ENCODE results near the gene ZNF445.
"Not testable (repeated sequence)": the region's sequence is repeated elsewhere in the genome, so short reads cannot be mapped to it uniquely, and the experiment has no call there.

The ZNF445 gene

GRCh38 chr3:44476181-44476611 is 1.3 kb downstream of the ZNF445 start:
- no peak overlapping the region for H2BK120ac ChIP-seq (ENCODE audit: low read depth, low read length)
- WGBS (ENCODE audit: extremely low coverage, insufficient coverage, low lambda C conversion rate), result no CpG with 5 or more reads among the region's 6 CpGs
- H3K9ac ChIP-seq (ENCODE audit: low read length), result peak overlapping the region; percentile 44
- no peaks in the 10 kb centered on the region for H3K36me3 ChIP-seq (ENCODE audit: control insufficient read depth, insufficient read depth, low read length)
- no peak overlapping the region for H3K27ac ChIP-seq (ENCODE audit: low read depth, low read length)
- H3K79me2 ChIP-seq (ENCODE audit: control insufficient read depth, insufficient read depth, low read length), result peaks cover 16% of the 10 kb centered on the region
- H3K4ac ChIP-seq (ENCODE audit: low read depth, low read length), result no peak overlapping the region
- no peaks in the 10 kb centered on the region for H3K27me3 ChIP-seq (ENCODE audit: insufficient read depth, low read length, poor library complexity)
- DNase-seq, result no peak
- no peak overlapping the region for H3K23ac ChIP-seq (ENCODE audit: low read length)
- H2BK5ac ChIP-seq (ENCODE audit: low read length), result no peak overlapping the region
- peak overlapping the region; percentile 28 for H3K4me2 ChIP-seq (ENCODE audit: low read length)
- H2BK15ac ChIP-seq (replicated peaks; ENCODE audit: low read depth), result no peak overlapping the region
- no peak overlapping the region for H4K5ac ChIP-seq (ENCODE audit: low read length)
- peaks cover 3% of the 10 kb centered on the region for H3K4me1 ChIP-seq (ENCODE audit: control insufficient read depth, low read depth, low read length)
- peaks cover 6% of the 10 kb centered on the region for H3K79me1 ChIP-seq (ENCODE audit: low read length)
- H3K56ac ChIP-seq (ENCODE audit: low read length), result peak overlapping the region; percentile 46
- H3K18ac ChIP-seq (ENCODE audit: low read length), result no peak overlapping the region
- no peak overlapping the region for H4K8ac ChIP-seq (ENCODE audit: low read depth, low read length)
- no peak overlapping the region for H3K4me3 ChIP-seq (ENCODE audit: low read length)
- H2AK5ac ChIP-seq (ENCODE audit: low read length), result no peak overlapping the region

DNA sequence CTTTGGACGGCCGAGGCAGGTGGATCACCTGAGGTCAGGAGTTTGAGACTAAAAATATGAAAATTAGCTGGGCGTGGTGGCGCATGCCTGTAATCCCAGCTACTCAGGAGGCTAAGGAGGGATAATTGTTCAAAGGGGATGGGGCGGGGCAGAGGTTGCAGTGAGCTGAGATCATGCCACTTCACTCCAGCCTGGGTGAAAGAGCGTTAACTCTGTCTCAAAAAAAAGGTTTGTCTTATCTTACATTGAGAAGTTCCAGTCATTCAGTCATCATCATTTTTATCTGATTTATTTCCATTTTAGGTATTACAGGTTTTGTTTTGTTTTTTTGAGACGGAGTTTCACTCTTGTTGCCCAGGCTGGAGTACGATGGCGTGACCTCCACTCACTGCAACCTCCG is 2.6 kb downstream of the ZNF445 start:
- H3K36me3 ChIP-seq (ENCODE audit: control insufficient read depth, insufficient read depth, low read length); H2BK5ac ChIP-seq (ENCODE audit: low read length); H4K5ac ChIP-seq (ENCODE audit: low read length); H3K23ac ChIP-seq (ENCODE audit: low read length); H3K4me2 ChIP-seq (ENCODE audit: low read length); H2BK120ac ChIP-seq (ENCODE audit: low read depth, low read length); H2BK15ac ChIP-seq (replicated peaks; ENCODE audit: low read depth); H3K56ac ChIP-seq (ENCODE audit: low read length); H3K27ac ChIP-seq (ENCODE audit: low read depth, low read length); H3K9ac ChIP-seq (ENCODE audit: low read length); DNase-seq; H3K18ac ChIP-seq (ENCODE audit: low read length); H3K4ac ChIP-seq (ENCODE audit: low read depth, low read length); H3K27me3 ChIP-seq (ENCODE audit: insufficient read depth, low read length, poor library complexity); H4K8ac ChIP-seq (ENCODE audit: low read depth, low read length); H3K4me1 ChIP-seq (ENCODE audit: control insufficient read depth, low read depth, low read length); H3K79me1 ChIP-seq (ENCODE audit: low read length); H2AK5ac ChIP-seq (ENCODE audit: low read length); H3K4me3 ChIP-seq (ENCODE audit: low read length): not testable (repeated sequence)
- WGBS (ENCODE audit: extremely low coverage, insufficient coverage, low lambda C conversion rate), result no CpG with 5 or more reads among the region's 10 CpGs
- peaks cover 20% of the 10 kb centered on the region for H3K79me2 ChIP-seq (ENCODE audit: control insufficient read depth, insufficient read depth, low read length)

DNA sequence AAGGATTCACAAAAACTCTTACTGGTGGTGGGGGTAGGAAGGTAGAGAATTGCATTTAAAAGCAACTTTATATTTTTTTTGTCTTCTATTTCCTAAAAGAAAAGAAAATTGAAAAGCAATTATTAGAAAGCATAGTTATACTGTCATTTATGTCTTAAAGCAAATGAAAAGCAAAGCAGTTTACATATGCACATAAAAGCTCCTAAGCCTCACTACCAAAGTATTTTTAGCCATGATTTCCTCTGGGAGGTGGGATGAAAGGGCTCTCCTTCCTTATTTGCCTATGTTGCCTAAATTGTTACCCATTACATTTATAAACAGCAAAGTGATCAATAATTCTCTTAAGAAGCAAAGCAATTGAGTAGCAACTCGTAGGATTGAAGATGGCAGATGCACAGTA is 7.0 kb downstream of the ZNF445 start:
- no CpG with 5 or more reads among the region's 1 CpG for WGBS (ENCODE audit: extremely low coverage, insufficient coverage, low lambda C conversion rate)
- no peak overlapping the region for H3K9ac ChIP-seq (ENCODE audit: low read length)
- no peak overlapping the region for H3K4me2 ChIP-seq (ENCODE audit: low read length)
- no peak overlapping the region for H2AK5ac ChIP-seq (ENCODE audit: low read length)
- no peak overlapping the region for H4K5ac ChIP-seq (ENCODE audit: low read length)
- no peak overlapping the region for H3K56ac ChIP-seq (ENCODE audit: low read length)
- H3K36me3 ChIP-seq (ENCODE audit: control insufficient read depth, insufficient read depth, low read length), result no peaks in the 10 kb centered on the region
- no peak overlapping the region for H2BK5ac ChIP-seq (ENCODE audit: low read length)
- H3K4me1 ChIP-seq (ENCODE audit: control insufficient read depth, low read depth, low read length), result no peaks in the 10 kb centered on the region
- H2BK15ac ChIP-seq (replicated peaks; ENCODE audit: low read depth), result no peak overlapping the region
- H2BK120ac ChIP-seq (ENCODE audit: low read depth, low read length), result no peak overlapping the region
- H3K27ac ChIP-seq (ENCODE audit: low read depth, low read length), result no peak overlapping the region
- peaks cover 14% of the 10 kb centered on the region for H3K79me2 ChIP-seq (ENCODE audit: control insufficient read depth, insufficient read depth, low read length)
- H3K23ac ChIP-seq (ENCODE audit: low read length), result no peak overlapping the region
- no peaks in the 10 kb centered on the region for H3K27me3 ChIP-seq (ENCODE audit: insufficient read depth, low read length, poor library complexity)
- DNase-seq, result no peak
- H3K4me3 ChIP-seq (ENCODE audit: low read length), result no peak overlapping the region
- peaks cover 5% of the 10 kb centered on the region for H3K79me1 ChIP-seq (ENCODE audit: low read length)
- H3K18ac ChIP-seq (ENCODE audit: low read length), result no peak overlapping the region
- no peak overlapping the region for H4K8ac ChIP-seq (ENCODE audit: low read depth, low read length)
- H3K4ac ChIP-seq (ENCODE audit: low read depth, low read length), result no peak overlapping the region

DNA sequence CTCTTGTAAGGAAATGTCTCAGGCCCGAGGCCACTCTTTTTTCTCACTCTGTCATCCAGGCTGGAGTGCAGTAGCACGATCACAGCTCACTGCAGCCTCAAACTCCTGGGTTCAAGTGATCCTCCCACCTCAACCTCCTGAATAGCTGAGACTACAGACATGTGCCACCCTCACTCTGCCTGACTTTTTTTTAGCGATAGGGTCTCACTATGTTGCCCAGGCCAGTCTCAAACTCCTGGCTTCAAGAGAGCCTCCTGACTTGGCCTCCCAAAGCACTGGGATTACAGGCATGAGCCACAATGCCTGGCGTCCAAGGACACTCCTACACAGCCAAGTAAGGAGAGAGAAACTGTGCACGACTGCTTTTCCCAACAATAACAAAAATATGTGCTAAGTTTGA is 7.6 kb downstream of the ZNF445 start:
- no peak for DNase-seq
- Histone ChIP-seq H2BK15ac (replicated peaks; ENCODE audit: low read depth) (no peak overlapping the region), H3K36me3 (ENCODE audit: control insufficient read depth, insufficient read depth, low read length) (no peaks in the 10 kb centered on the region), H3K18ac (ENCODE audit: low read length) (no peak overlapping the region), H3K4me3 (ENCODE audit: low read length) (no peak overlapping the region), H2BK120ac (ENCODE audit: low read depth, low read length) (no peak overlapping the region), H3K4me2 (ENCODE audit: low read length) (no peak overlapping the region), H3K79me1 (ENCODE audit: low read length) (peaks cover 5% of the 10 kb centered on the region), H3K27me3 (ENCODE audit: insufficient read depth, low read length, poor library complexity) (no peaks in the 10 kb centered on the region), H3K4ac (ENCODE audit: low read depth, low read length) (no peak overlapping the region), H2AK5ac (ENCODE audit: low read length) (no peak overlapping the region), H4K8ac (ENCODE audit: low read depth, low read length) (no peak overlapping the region), H3K56ac (ENCODE audit: low read length) (no peak overlapping the region), H3K79me2 (ENCODE audit: control insufficient read depth, insufficient read depth, low read length) (peaks cover 14% of the 10 kb centered on the region), H2BK5ac (ENCODE audit: low read length) (no peak overlapping the region), H3K23ac (ENCODE audit: low read length) (no peak overlapping the region), H3K27ac (ENCODE audit: low read depth, low read length) (no peak overlapping the region), H3K4me1 (ENCODE audit: control insufficient read depth, low read depth, low read length) (no peaks in the 10 kb centered on the region), H4K5ac (ENCODE audit: low read length) (no peak overlapping the region), H3K9ac (ENCODE audit: low read length) (no peak overlapping the region)
- WGBS (ENCODE audit: extremely low coverage, insufficient coverage, low lambda C conversion rate), result no CpG with 5 or more reads among the region's 5 CpGs

GRCh38 chr3:44468572-44469520 is 8.6 kb downstream of the ZNF445 start:
- Histone ChIP-seq H3K79me2 (ENCODE audit: control insufficient read depth, insufficient read depth, low read length) (peaks cover 12% of the 10 kb centered on the region), H3K18ac (ENCODE audit: low read length) (peak overlapping the region; percentile 75), H4K8ac (ENCODE audit: low read depth, low read length) (no peak overlapping the region), H3K4me3 (ENCODE audit: low read length) (no peak overlapping the region), H2BK5ac (ENCODE audit: low read length) (no peak overlapping the region), H4K5ac (ENCODE audit: low read length) (no peak overlapping the region), H3K4ac (ENCODE audit: low read depth, low read length) (no peak overlapping the region), H2BK120ac (ENCODE audit: low read depth, low read length) (no peak overlapping the region), H3K36me3 (ENCODE audit: control insufficient read depth, insufficient read depth, low read length) (no peaks in the 10 kb centered on the region), H2AK5ac (ENCODE audit: low read length) (no peak overlapping the region), H3K4me1 (ENCODE audit: control insufficient read depth, low read depth, low read length) (no peaks in the 10 kb centered on the region), H3K27me3 (ENCODE audit: insufficient read depth, low read length, poor library complexity) (no peaks in the 10 kb centered on the region), H3K4me2 (ENCODE audit: low read length) (no peak overlapping the region), H3K79me1 (ENCODE audit: low read length) (peaks cover 5% of the 10 kb centered on the region), H3K9ac (ENCODE audit: low read length) (no peak overlapping the region), H3K23ac (ENCODE audit: low read length) (no peak overlapping the region), H2BK15ac (replicated peaks; ENCODE audit: low read depth) (no peak overlapping the region), H3K56ac (ENCODE audit: low read length) (no peak overlapping the region), H3K27ac (ENCODE audit: low read depth, low read length) (no peak overlapping the region)
- peak; percentile 68 for DNase-seq
- WGBS (ENCODE audit: extremely low coverage, insufficient coverage, low lambda C conversion rate), result no CpG with 5 or more reads among the region's 10 CpGs

Data from mesendoderm (in vitro differentiated cells).